Stimulated activated memory B cell treated with anti-CD40 and anti-IgM and Interleukin-4, amounts not matched to agents 10 μg/mL and 1 μg/mL and 100 μg/mL, for 72 hours (primary cell): ENCODE measurements around the gene HDAC9.

Experiments
- ATAC-seq: fragments of 150-1000 bp; cut with Tn5 transposase; 2 replicates; pipeline ENCODE4 v1.10.0; 2021
- H3K27ac Mint-ChIP-seq: one replicate; pipeline ENCODE4 v1.8.0; 2022; ENCODE audit warnings: mild to moderate bottlenecking, mixed read lengths
- H3K27me3 Mint-ChIP-seq: one replicate; pipeline ENCODE4 v1.8.0; 2022; ENCODE audit warnings: mixed read lengths
- H3K36me3 Mint-ChIP-seq: one replicate; pipeline ENCODE4 v1.8.0; 2022; ENCODE audit warnings: mixed read lengths
- H3K4me1 Mint-ChIP-seq: one replicate; pipeline ENCODE4 v1.8.0; 2022; ENCODE audit warnings: mixed read lengths
- H3K4me3 Mint-ChIP-seq: one replicate; pipeline ENCODE4 v1.8.0; 2022; ENCODE audit warnings: mild to moderate bottlenecking, moderate library complexity, mixed read lengths
- H3K9me3 Mint-ChIP-seq: one replicate; pipeline ENCODE4 v1.8.0; 2022; ENCODE audit warnings: mixed read lengths

Gene HDAC9

GRCh38 chr7:18495412-18496340, at the start of gene HDAC9:
TSS of gene HDAC9 (plus strand) at chr7:18495749. CDS start at chr7:18496303, 554 bp downstream.
- H3K27ac Mint-ChIP-seq, result peak within 1 kb of the TSS; percentile 88
- ATAC-seq, result peak; percentile 95

GRCh38 chr7:18445916-18446520, 49.5 kb upstream of the HDAC9 start:
- H3K27ac Mint-ChIP-seq, result no peak overlapping the region
- no peak for ATAC-seq
- no peaks in the 10 kb centered on the region for H3K4me1 Mint-ChIP-seq
- no peak overlapping the region for H3K4me3 Mint-ChIP-seq
- H3K9me3 Mint-ChIP-seq, result no peaks in the 10 kb centered on the region
- no peaks in the 10 kb centered on the region for H3K36me3 Mint-ChIP-seq
- no peaks in the 10 kb centered on the region for H3K27me3 Mint-ChIP-seq

More at GRCh38 chr7:18495412-18496340, at the start of gene HDAC9:
- Mint-ChIP-seq H3K9me3 (no peaks in the 10 kb centered on the region), H3K36me3 (no peaks in the 10 kb centered on the region), H3K4me1 (peaks cover 46% of the 10 kb centered on the region), H3K4me3 (peak within 1 kb of the TSS; percentile 80), H3K27me3 (no peaks in the 10 kb centered on the region)

GRCh38 chr7:18450019-18450418, 45.5 kb upstream of the HDAC9 start:
- no peaks in the 10 kb centered on the region for H3K4me1 Mint-ChIP-seq

GRCh38 chr7:18455606-18456005, 39.9 kb upstream of the HDAC9 start:
- H3K4me1 Mint-ChIP-seq, result peaks cover 21% of the 10 kb centered on the region
- H3K27ac Mint-ChIP-seq, result no peak overlapping the region
- H3K36me3 Mint-ChIP-seq, result peaks cover 7% of the 10 kb centered on the region
- no peak overlapping the region for H3K4me3 Mint-ChIP-seq
- H3K9me3 Mint-ChIP-seq, result peaks cover 5% of the 10 kb centered on the region
- no peak for ATAC-seq
- no peaks in the 10 kb centered on the region for H3K27me3 Mint-ChIP-seq

More at GRCh38 chr7:18450019-18450418, 45.5 kb upstream of the HDAC9 start:
- no peak overlapping the region for H3K27ac Mint-ChIP-seq
- no peak overlapping the region for H3K4me3 Mint-ChIP-seq
- peaks cover 5% of the 10 kb centered on the region for H3K9me3 Mint-ChIP-seq
- no peaks in the 10 kb centered on the region for H3K27me3 Mint-ChIP-seq
- ATAC-seq, result no peak
- peaks cover 7% of the 10 kb centered on the region for H3K36me3 Mint-ChIP-seq

DNA sequence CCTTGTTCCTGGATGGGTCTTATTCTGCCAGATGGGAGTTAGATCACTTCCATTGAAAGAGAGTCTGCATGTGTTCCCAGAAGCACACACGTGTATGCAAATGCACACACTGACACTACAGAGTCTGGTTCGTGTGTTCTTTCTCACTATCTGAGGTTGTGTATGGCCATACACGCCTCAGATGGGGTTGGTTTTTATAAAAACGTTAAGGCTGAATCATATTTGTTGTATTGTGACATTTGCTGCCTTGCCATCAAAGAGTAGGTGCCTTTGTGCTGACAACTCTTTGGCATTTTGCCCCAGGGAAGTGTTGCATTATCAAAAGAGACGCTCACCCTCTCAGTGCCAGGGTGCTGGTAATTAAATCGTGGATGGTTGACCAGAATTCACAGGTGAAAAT, 37.7 kb upstream of the HDAC9 start:
- H3K9me3 Mint-ChIP-seq, result no peaks in the 10 kb centered on the region
- no peaks in the 10 kb centered on the region for H3K27me3 Mint-ChIP-seq
- H3K4me3 Mint-ChIP-seq, result no peak overlapping the region
- H3K4me1 Mint-ChIP-seq, result peaks cover 29% of the 10 kb centered on the region
- no peak for ATAC-seq
- H3K36me3 Mint-ChIP-seq, result no peaks in the 10 kb centered on the region
- H3K27ac Mint-ChIP-seq, result no peak overlapping the region

GRCh38 chr7:18458830-18459229, 36.7 kb upstream of the HDAC9 start:
- Mint-ChIP-seq H3K27me3 (no peaks in the 10 kb centered on the region), H3K9me3 (no peaks in the 10 kb centered on the region), H3K4me3 (no peak overlapping the region), H3K4me1 (peaks cover 29% of the 10 kb centered on the region), H3K36me3 (no peaks in the 10 kb centered on the region), H3K27ac (peak overlapping the region; percentile 53)
- no peak for ATAC-seq

DNA sequence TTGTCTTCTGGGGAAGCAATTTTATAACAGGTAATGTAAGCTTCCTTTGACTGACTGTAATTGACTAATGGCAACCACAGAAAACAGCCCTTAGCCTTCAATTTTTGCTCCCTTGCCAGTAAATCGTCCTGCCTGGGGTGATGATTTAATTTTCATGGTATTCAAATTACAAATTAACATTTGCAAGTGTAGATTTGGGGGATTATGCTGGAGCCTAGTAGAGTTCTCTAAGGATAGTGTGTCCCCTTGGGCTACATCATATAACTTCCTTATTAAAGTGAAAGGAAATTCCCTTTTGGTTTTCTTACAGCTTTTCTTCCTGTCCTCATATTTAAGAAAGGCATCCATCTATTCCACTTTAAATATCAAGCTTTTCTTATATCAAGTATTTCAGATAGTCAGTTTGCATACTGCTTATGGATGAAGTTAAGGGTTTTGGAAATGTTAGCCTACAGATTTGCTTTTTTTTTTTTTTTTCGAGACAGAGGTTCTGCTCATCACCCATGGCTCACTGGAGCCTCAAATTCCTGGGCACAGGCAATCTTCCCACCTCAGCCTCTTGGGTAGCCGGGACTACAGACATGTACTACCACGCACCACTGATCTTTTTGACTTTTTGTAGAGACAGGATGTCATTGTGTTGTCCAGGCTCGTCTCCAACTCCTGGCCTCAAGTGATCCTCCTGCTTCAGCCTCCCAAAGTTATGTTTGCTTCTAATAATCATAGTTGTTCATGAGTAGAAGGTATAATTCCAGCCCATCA, 35.9 kb upstream of the HDAC9 start:
- no peak for ATAC-seq
- H3K27me3 Mint-ChIP-seq, result no peaks in the 10 kb centered on the region
- peak overlapping the region; percentile 53 for H3K27ac Mint-ChIP-seq
- peaks cover 29% of the 10 kb centered on the region for H3K4me1 Mint-ChIP-seq
- H3K36me3 Mint-ChIP-seq, result no peaks in the 10 kb centered on the region
- no peaks in the 10 kb centered on the region for H3K9me3 Mint-ChIP-seq
- H3K4me3 Mint-ChIP-seq, result no peak overlapping the region

- no peak overlapping the region for H3K4me3 Mint-ChIP-seq
- no peak for ATAC-seq
- peaks cover 3% of the 10 kb centered on the region for H3K9me3 Mint-ChIP-seq
- no peaks in the 10 kb centered on the region for H3K27me3 Mint-ChIP-seq
- H3K4me1 Mint-ChIP-seq, result peaks cover 44% of the 10 kb centered on the region
- H3K27ac Mint-ChIP-seq, result no peak overlapping the region
- H3K36me3 Mint-ChIP-seq, result no peaks in the 10 kb centered on the region
Measured at GRCh38 chr7:18461785-18462467, 33.6 kb upstream of the HDAC9 start.

DNA sequence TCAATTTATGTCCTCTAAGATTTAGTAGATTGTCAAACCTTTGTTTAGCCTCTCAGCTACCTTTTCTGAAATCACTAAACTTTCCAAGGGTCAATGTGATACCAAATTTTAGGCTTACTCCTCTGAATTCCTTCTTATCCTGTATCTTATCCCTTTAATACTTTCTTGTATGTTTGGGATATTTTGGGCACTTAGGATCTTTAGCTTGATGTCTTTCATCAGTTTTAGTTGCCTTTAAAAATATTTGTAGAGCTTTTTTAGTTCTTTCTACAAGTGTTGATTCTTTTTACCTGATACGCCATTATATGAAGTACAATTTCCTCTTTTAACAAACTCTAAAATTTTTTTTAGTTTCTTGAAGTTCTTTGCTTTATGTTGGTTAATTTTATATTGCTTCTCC, 30.7 kb upstream of the HDAC9 start:
- H3K4me1 Mint-ChIP-seq, result peaks cover 26% of the 10 kb centered on the region
- no peaks in the 10 kb centered on the region for H3K27me3 Mint-ChIP-seq
- no peak overlapping the region for H3K4me3 Mint-ChIP-seq
- H3K9me3 Mint-ChIP-seq, result peaks cover 3% of the 10 kb centered on the region
- no peaks in the 10 kb centered on the region for H3K36me3 Mint-ChIP-seq
- no peak for ATAC-seq
- H3K27ac Mint-ChIP-seq, result no peak overlapping the region

GRCh38 chr7:18467011-18467410, 28.5 kb upstream of the HDAC9 start:
- no peak overlapping the region for H3K27ac Mint-ChIP-seq

GRCh38 chr7:18468795-18469194, 26.8 kb upstream of the HDAC9 start:
- ATAC-seq, result no peak
- Mint-ChIP-seq H3K36me3 (no peaks in the 10 kb centered on the region), H3K27ac (no peak overlapping the region), H3K27me3 (no peaks in the 10 kb centered on the region), H3K4me1 (peaks cover 24% of the 10 kb centered on the region), H3K9me3 (peaks cover 3% of the 10 kb centered on the region), H3K4me3 (no peak overlapping the region)

More at GRCh38 chr7:18467011-18467410, 28.5 kb upstream of the HDAC9 start:
- no peak for ATAC-seq
- Mint-ChIP-seq H3K27me3 (no peaks in the 10 kb centered on the region), H3K4me3 (no peak overlapping the region), H3K4me1 (peaks cover 22% of the 10 kb centered on the region), H3K9me3 (peaks cover 3% of the 10 kb centered on the region), H3K36me3 (no peaks in the 10 kb centered on the region)

GRCh38 chr7:18469316-18469715, 26.2 kb upstream of the HDAC9 start:
- H3K36me3 Mint-ChIP-seq, result no peaks in the 10 kb centered on the region
- no peak for ATAC-seq
- H3K4me1 Mint-ChIP-seq, result peaks cover 24% of the 10 kb centered on the region
- no peak overlapping the region for H3K4me3 Mint-ChIP-seq
- H3K9me3 Mint-ChIP-seq, result peaks cover 3% of the 10 kb centered on the region
- H3K27ac Mint-ChIP-seq, result no peak overlapping the region
- no peaks in the 10 kb centered on the region for H3K27me3 Mint-ChIP-seq

DNA sequence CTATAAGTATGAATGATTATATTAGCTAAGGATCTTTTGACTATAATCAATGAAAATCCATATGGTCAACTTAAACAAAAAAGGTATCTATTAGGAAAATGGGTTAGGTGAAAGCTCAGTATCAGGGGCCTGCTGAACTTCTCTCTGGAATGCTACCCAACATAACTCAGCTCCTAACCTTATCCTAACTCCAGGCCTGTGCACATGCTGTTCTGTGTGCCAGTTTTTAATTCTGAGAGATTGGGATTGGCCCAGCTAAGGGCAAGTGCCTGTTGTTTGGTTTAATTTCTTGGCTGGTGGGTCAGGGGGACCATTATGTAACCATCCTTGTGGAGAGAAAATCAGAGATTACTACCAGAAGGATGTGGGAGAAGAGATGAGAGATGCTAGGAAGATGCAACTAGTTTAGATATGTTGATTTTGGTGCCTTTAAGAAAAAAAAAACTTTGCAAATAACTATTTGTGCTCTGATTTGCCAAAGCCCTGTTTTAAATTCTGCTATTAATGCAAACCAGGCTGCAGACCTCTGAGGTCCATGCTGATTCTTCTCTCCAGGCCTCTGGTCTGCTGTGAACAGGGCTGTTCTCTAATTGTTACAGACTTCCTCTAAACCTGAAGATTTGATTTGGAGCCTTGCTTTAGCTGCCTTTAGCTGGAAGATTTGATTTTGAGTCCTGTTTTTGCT, 23.9 kb upstream of the HDAC9 start:
- H3K4me3 Mint-ChIP-seq, result no peak overlapping the region
- peaks cover 15% of the 10 kb centered on the region for H3K4me1 Mint-ChIP-seq
- no peak overlapping the region for H3K27ac Mint-ChIP-seq
- H3K27me3 Mint-ChIP-seq, result no peaks in the 10 kb centered on the region
- no peak for ATAC-seq
- H3K36me3 Mint-ChIP-seq, result no peaks in the 10 kb centered on the region
- no peaks in the 10 kb centered on the region for H3K9me3 Mint-ChIP-seq

DNA sequence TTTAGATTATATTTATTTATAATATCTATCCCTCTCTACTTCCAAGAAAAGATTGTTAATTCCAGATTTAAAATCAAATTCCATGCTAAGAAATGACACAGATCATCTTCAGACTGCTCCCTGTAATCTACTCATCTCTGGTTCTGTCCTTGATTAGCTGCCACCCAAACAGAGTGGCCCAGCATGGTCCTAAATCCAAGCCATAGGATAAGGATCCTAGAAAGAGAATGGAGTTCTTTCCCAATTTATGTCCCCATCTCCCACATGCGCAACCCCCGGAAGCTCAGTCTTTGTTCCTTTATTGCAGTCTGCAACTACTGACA, 23.4 kb upstream of the HDAC9 start:
- H3K27me3 Mint-ChIP-seq, result no peaks in the 10 kb centered on the region
- H3K36me3 Mint-ChIP-seq, result no peaks in the 10 kb centered on the region
- no peak for ATAC-seq
- H3K4me1 Mint-ChIP-seq, result peaks cover 16% of the 10 kb centered on the region
- no peaks in the 10 kb centered on the region for H3K9me3 Mint-ChIP-seq
- peak overlapping the region; percentile 13 for H3K27ac Mint-ChIP-seq
- no peak overlapping the region for H3K4me3 Mint-ChIP-seq
